Hepatocyte (in vitro differentiated cells): Measurements from ENCODE around the gene SERF2. TPM values are rescaled to one million over a fixed set of nuclear protein-coding genes. Genes with fewer than 3 reads are reported as not detected.
A peak's percentile ranks its signal among the peaks of the same experiment; 100 is the strongest.
"Not testable (repeated sequence)": the region's sequence is repeated elsewhere in the genome, so short reads cannot be mapped to it uniquely, and the experiment has no call there.

ENCODE experiments used
- DNase-seq: peaks from one replicate; pipeline ENCODE4 v3.0.0-alpha.2; 2016; ENCODE audit warnings: low spot score
- H2AFZ ChIP-seq: fragments of 200-600 bp; sonication (generic); 2 replicates; pipeline ENCODE4 v1.6.0; 2016; ENCODE audit warnings: antibody characterized with exemption, mild to moderate bottlenecking
- H3K27ac ChIP-seq: fragments of 200-600 bp; sonication (generic); 2 replicates; pipeline ENCODE4 v1.5.1; 2016; ENCODE audit warnings: mild to moderate bottlenecking
- H3K27me3 ChIP-seq: fragments of 200-600 bp; sonication (generic); 2 replicates; pipeline ENCODE4 v1.6.1; 2016
- H3K36me3 ChIP-seq: fragments of 200-600 bp; sonication (generic); replicated peaks from 2 replicates; pipeline ENCODE4 v1.5.1; 2016; ENCODE audit warnings: low read depth; ENCODE audit not compliant: insufficient read depth
- H3K4me1 ChIP-seq: fragments of 200-600 bp; sonication (generic); 2 replicates; pipeline ENCODE4 v1.5.1; 2016; ENCODE audit warnings: mild to moderate bottlenecking, moderate library complexity; ENCODE audit not compliant: insufficient read depth
- H3K4me2 ChIP-seq: fragments of 200-600 bp; sonication (generic); 2 replicates; pipeline ENCODE4 v1.6.0; 2016
- H3K4me3 ChIP-seq: fragments of 200-600 bp; sonication (generic); 2 replicates; pipeline ENCODE4 v1.5.1; 2016; ENCODE audit warnings: mild to moderate bottlenecking
- H3K79me2 ChIP-seq: fragments of 200-600 bp; sonication (generic); 2 replicates; pipeline ENCODE4 v1.6.0; 2017; ENCODE audit warnings: mild to moderate bottlenecking
- H3K9me2 ChIP-seq: fragments of 200-600 bp; sonication (generic); replicated peaks from 2 replicates; pipeline ENCODE4 v1.6.0; 2017; ENCODE audit warnings: mild to moderate bottlenecking; ENCODE audit not compliant: insufficient read depth
- H3K9me3 ChIP-seq: fragments of 200-600 bp; sonication (generic); 2 replicates; pipeline ENCODE4 v1.5.1; 2016; ENCODE audit warnings: low read depth, mild to moderate bottlenecking
- H4K20me1 ChIP-seq: fragments of 200-600 bp; sonication (generic); 2 replicates; pipeline ENCODE4 v1.6.0; 2016; ENCODE audit warnings: mild to moderate bottlenecking; ENCODE audit not compliant: insufficient read depth, poor library complexity, severe bottlenecking
- CTCF ChIP-seq: fragments of 200-600 bp; sonication (generic); IDR thresholded peaks from 2 replicates; pipeline ENCODE4 v1.5.1; 2016; ENCODE audit warnings: antibody characterized with exemption, mild to moderate bottlenecking; ENCODE audit not compliant: poor library complexity
- EZH2 ChIP-seq: fragments of 200-600 bp; sonication (generic); IDR thresholded peaks from 2 replicates; pipeline ENCODE4 v1.6.1; 2016; ENCODE audit warnings: antibody characterized with exemption, mild to moderate bottlenecking, borderline replicate concordance
- EZH2phosphoT487 ChIP-seq: fragments of 200-600 bp; sonication (generic); IDR thresholded peaks from one replicate; pipeline ENCODE4 v1.6.1; 2018; ENCODE audit warnings: antibody characterized with exemption, mild to moderate bottlenecking, low read depth, moderate library complexity; ENCODE audit not compliant: unreplicated experiment, severe bottlenecking
- WGBS: methylation state at CpG from one replicate; pipeline ENCODE4 v1.1.6; 2016; ENCODE audit warnings: low lambda C conversion rate; ENCODE audit errors: missing lambda C conversion rate; 5-methylcytosine and 5-hydroxymethylcytosine counted together
- polyA plus RNA-seq: library from polyadenylated mRNA; unstranded; fragments of >200 nt; fragmentation: Nextera tagmentation; extraction: Ambion mirVana; gene quantifications from 2 replicates; pipeline ENCODE4 v1.2.1, GENCODE V29; 2016
- total RNA-seq: library from RNA; depleted of rRNA; stranded (reverse); fragments of >200 nt; gene quantifications from 2 replicates; pipeline ENCODE4 v1.2.3, GENCODE V29; 2014

SERF2 gene
- total and polyA plus RNA-seq, 2 experiments from 2014 or later: 958 to 2,443 TPM

GRCh38 chr15:43824302-43825246 is 32.5 kb downstream of the SERF2 start, which contains the start of gene MFAP1:
TSS of gene MFAP1 (minus strand) at chr15:43824690. CDS start at chr15:43824569, 121 bp downstream.
- TF ChIP-seq EZH2: no peak
- no peak for TF ChIP-seq EZH2phosphoT487
- Histone ChIP-seq H3K79me2 (peaks cover 57% of the 10 kb centered on the region), H3K27ac (peak within 1 kb of the TSS; percentile 95), H3K4me3 (peak within 1 kb of the TSS; percentile 85), H3K27me3 (no peaks in the 10 kb centered on the region), H3K9me3 (no peaks in the 10 kb centered on the region), H3K4me1 (peaks cover 27% of the 10 kb centered on the region), H3K36me3 (no peaks in the 10 kb centered on the region), H3K9me2 (no peaks in the 10 kb centered on the region), H4K20me1 (no peaks in the 10 kb centered on the region), H2AFZ (peak within 1 kb of the TSS; percentile 75), H3K4me2 (peak within 1 kb of the TSS; percentile 90)
- WGBS: 12% methylated on average over 46 of the region's 46 CpGs
- DNase-seq: peak; percentile 97

GRCh38 chr15:43825305-43825704 is 33.2 kb downstream of the SERF2 start:
- H3K4me2 ChIP-seq, H3K36me3 ChIP-seq, H3K27ac ChIP-seq, H2AFZ ChIP-seq, DNase-seq, H3K4me3 ChIP-seq, H3K27me3 ChIP-seq, H4K20me1 ChIP-seq, H3K9me3 ChIP-seq, H3K9me2 ChIP-seq: not testable (repeated sequence)
- H3K4me1 ChIP-seq: peaks cover 27% of the 10 kb centered on the region
- 95% methylated on average over 11 of the region's 11 CpGs for WGBS
- H3K79me2 ChIP-seq: peaks cover 50% of the 10 kb centered on the region

- no peaks in the 10 kb centered on the region for H3K27me3 ChIP-seq
- 96% methylated on average over 11 of the region's 11 CpGs for WGBS
- H3K4me1 ChIP-seq: peaks cover 27% of the 10 kb centered on the region
- H3K27ac ChIP-seq: peak overlapping the region; percentile 67
- H4K20me1 ChIP-seq: no peaks in the 10 kb centered on the region
- no peaks in the 10 kb centered on the region for H3K9me2 ChIP-seq
- H3K36me3 ChIP-seq: no peaks in the 10 kb centered on the region
- DNase-seq: no peak
- TF ChIP-seq CTCF (no peak), EZH2phosphoT487 (no peak), EZH2 (no peak)
- peak overlapping the region; percentile 44 for H3K4me3 ChIP-seq
- peak overlapping the region; percentile 92 for H3K4me2 ChIP-seq
- peak overlapping the region; percentile 99 for H2AFZ ChIP-seq
- no peaks in the 10 kb centered on the region for H3K9me3 ChIP-seq
- H3K79me2 ChIP-seq: peaks cover 42% of the 10 kb centered on the region
These were observed 33.9 kb downstream of the SERF2 start for GRCh38 chr15:43826029-43826507.

- H3K79me2 ChIP-seq: peaks cover 35% of the 10 kb centered on the region
- H3K36me3 ChIP-seq: no peaks in the 10 kb centered on the region
- no peaks in the 10 kb centered on the region for H3K9me2 ChIP-seq
- peaks cover 26% of the 10 kb centered on the region for H3K4me1 ChIP-seq
- H3K4me2 ChIP-seq: peak within 1 kb of the TSS; percentile 92
- H4K20me1 ChIP-seq: no peaks in the 10 kb centered on the region
- WGBS: 12% methylated on average over 47 of the region's 48 CpGs
- peak; percentile 92 for DNase-seq
- H3K27me3 ChIP-seq: no peaks in the 10 kb centered on the region
- peak within 1 kb of the TSS; percentile 67 for H3K27ac ChIP-seq
- peak within 1 kb of the TSS; percentile 44 for H3K4me3 ChIP-seq
- H2AFZ ChIP-seq: peak within 1 kb of the TSS; percentile 99
- no peaks in the 10 kb centered on the region for H3K9me3 ChIP-seq
- TF ChIP-seq EZH2phosphoT487 (no peak), CTCF (no peak), EZH2 (no peak)
These were observed 34.6 kb downstream of the SERF2 start, which contains the start of gene WDR76 for GRCh38 chr15:43826508-43827341. TSS of gene WDR76 (plus strand) at chr15:43827002. CDS start at chr15:43827033, 31 bp downstream.
